Muscle of leg (tissue), 11 donors: Measurements from ENCODE around the gene CAMTA1. TPM values are rescaled to one million over a fixed set of nuclear protein-coding genes. Genes with fewer than 3 reads are reported as not detected.

Experiments
- DNase-seq: peaks from one replicate; pipeline ENCODE4 v3.0.0; 2013
- H3K27ac ChIP-seq: one replicate; pipeline ENCODE4 v1.5.1; 2013; ENCODE audit warnings: mild to moderate bottlenecking, low read length, control low read depth
- H3K27me3 ChIP-seq: one replicate; pipeline ENCODE4 v1.6.1; 2013; ENCODE audit warnings: low read length; ENCODE audit not compliant: control insufficient read depth, insufficient read depth
- H3K36me3 ChIP-seq: one replicate; pipeline ENCODE4 v1.6.1; 2013; ENCODE audit warnings: low read length; ENCODE audit not compliant: control insufficient read depth, insufficient read depth
- H3K4me1 ChIP-seq: one replicate; pipeline ENCODE4 v1.6.1; 2013; ENCODE audit warnings: low read length; ENCODE audit not compliant: control insufficient read depth, insufficient read depth
- H3K4me3 ChIP-seq: one replicate; pipeline ENCODE4 v1.5.1; 2013; ENCODE audit warnings: low read length, control low read depth
- H3K9me3 ChIP-seq: replicated peaks from 2 replicates; pipeline ENCODE4 v1.6.1; 2013; ENCODE audit warnings: low read depth, low read length; ENCODE audit not compliant: control insufficient read depth
- WGBS: methylation state at CpG from one replicate; pipeline ENCODE4 v1.1.5; 2013; ENCODE audit warnings: missing lambda C conversion rate; ENCODE audit not compliant: insufficient coverage; 5-methylcytosine and 5-hydroxymethylcytosine counted together
- polyA plus RNA-seq, 8 donors: library from polyadenylated mRNA; unstranded; fragments of 120-200 nt; gene quantifications; one replicate each; pipeline versions ENCODE4 v1.2.1 to v1.2.3, GENCODE V29; 2013; ENCODE audit warnings: inconsistent platforms in 1 of 8, low replicate concordance in 1 of 8; ENCODE audit not compliant: insufficient read length in 8 of 8, insufficient read depth in 1 of 8
- total RNA-seq: library from RNA; stranded (reverse); fragments of 120-200 nt; gene quantifications from one replicate; pipeline ENCODE4 v1.2.4, GENCODE V29; 2013

Gene CAMTA1
- total and polyA plus RNA-seq, 9 donors: 36.4 to 56.4 (median 47.7) TPM

GRCh38 chr1:7501723-7502603 lies 716.7 kb downstream of the CAMTA1 start:
- peak; percentile 74 for DNase-seq
- 27% methylated on average over 9 of the region's 15 CpGs for WGBS
- H3K4me1 ChIP-seq: peaks cover 37% of the 10 kb centered on the region
- no peaks in the 10 kb centered on the region for H3K9me3 ChIP-seq
- H3K36me3 ChIP-seq: no peaks in the 10 kb centered on the region
- H3K27ac ChIP-seq: peak overlapping the region; percentile 62
- H3K4me3 ChIP-seq: no peak overlapping the region
- H3K27me3 ChIP-seq: no peaks in the 10 kb centered on the region

- Histone ChIP-seq H3K4me3 (no peak overlapping the region), H3K4me1 (peaks cover 45% of the 10 kb centered on the region), H3K36me3 (no peaks in the 10 kb centered on the region), H3K9me3 (no peaks in the 10 kb centered on the region), H3K27me3 (no peaks in the 10 kb centered on the region), H3K27ac (no peak overlapping the region)
- DNase-seq: no peak
- 78% methylated on average over 14 of the region's 18 CpGs for WGBS
Observed at GRCh38 chr1:7503691-7504437, 718.6 kb downstream of the CAMTA1 start.

GRCh38 chr1:7504438-7504720 lies 719.1 kb downstream of the CAMTA1 start:
- H3K27me3 ChIP-seq: no peaks in the 10 kb centered on the region
- no peak overlapping the region for H3K4me3 ChIP-seq
- 100% methylated on average over 2 of the region's 2 CpGs for WGBS
- H3K36me3 ChIP-seq: no peaks in the 10 kb centered on the region
- DNase-seq: no peak
- H3K9me3 ChIP-seq: no peaks in the 10 kb centered on the region
- H3K4me1 ChIP-seq: peaks cover 50% of the 10 kb centered on the region
- no peak overlapping the region for H3K27ac ChIP-seq

DNA sequence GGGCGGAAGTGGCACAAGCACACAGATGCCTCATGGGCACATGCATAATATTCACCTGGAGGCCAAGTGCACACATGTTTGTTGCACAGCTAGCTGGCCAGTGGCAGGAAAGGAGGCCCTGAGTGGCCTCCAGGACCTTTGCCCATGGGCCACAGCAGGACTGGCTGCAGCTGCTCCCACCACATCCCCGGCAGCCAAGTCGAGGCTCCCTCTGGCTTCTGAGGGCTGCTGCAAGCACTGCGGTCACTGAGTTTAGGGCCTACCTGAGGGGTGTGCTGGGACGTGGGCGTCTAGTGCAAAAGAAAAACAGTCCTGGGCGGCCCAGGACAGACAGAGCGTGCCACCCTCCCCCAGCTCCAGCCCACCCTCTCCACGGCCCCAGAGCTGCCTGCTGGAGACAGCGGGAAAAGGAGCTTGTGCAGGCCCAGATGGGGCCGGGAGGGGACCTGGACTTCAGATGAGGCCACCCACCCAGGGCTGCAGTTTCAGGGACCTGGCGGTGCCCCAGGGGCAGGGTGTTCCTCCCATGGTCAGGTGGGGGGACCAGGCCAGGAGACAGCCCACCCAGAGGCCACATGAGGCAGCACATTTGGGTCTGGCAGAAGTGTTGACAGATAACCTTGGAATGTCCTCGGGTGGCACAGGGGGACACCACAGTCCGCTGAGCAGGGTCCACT lies 720.0 kb downstream of the CAMTA1 start:
- H3K27ac ChIP-seq: no peak overlapping the region
- no peaks in the 10 kb centered on the region for H3K36me3 ChIP-seq
- no peak overlapping the region for H3K4me3 ChIP-seq
- peaks cover 2% of the 10 kb centered on the region for H3K27me3 ChIP-seq
- 73% methylated on average over 8 of the region's 14 CpGs for WGBS
- H3K4me1 ChIP-seq: peaks cover 50% of the 10 kb centered on the region
- H3K9me3 ChIP-seq: no peaks in the 10 kb centered on the region
- DNase-seq: no peak

DNA sequence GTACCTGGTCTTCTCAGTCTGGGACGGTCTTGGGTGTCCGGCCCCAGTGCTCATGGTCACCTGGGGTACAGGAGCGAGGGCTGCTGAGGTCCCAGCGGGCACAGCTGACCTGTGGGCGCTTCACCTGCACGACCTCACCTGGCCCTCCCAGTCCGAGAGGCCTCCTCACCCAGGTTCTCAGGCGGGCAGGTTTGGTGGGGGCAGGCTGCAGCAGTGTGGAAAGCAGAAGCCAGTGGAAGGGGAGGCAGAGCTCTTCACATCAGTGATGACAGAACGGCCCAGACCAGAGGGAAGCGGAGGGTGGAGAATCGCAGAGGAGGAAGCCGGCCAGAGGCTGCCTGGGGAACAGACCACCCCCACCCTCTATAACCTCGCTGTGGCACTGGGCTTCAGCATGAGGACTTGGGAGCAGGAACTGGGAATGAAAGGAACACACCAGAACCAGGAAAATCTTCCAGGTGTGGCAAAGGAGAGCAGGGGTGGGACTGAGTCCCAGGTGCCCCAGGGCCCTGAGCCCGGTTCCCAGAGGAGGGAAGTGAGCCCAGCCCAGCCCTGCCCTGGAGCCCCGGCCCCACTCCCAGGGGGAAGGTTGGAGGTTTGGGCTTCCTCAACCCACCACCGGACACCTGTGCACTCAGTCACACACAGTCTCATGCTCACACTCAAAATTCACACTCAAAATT lies 720.7 kb downstream of the CAMTA1 start:
- no peaks in the 10 kb centered on the region for H3K9me3 ChIP-seq
- H3K4me1 ChIP-seq: peaks cover 43% of the 10 kb centered on the region
- peaks cover 7% of the 10 kb centered on the region for H3K27me3 ChIP-seq
- 83% methylated on average over 4 of the region's 16 CpGs for WGBS
- H3K36me3 ChIP-seq: no peaks in the 10 kb centered on the region
- H3K4me3 ChIP-seq: no peak overlapping the region
- DNase-seq: no peak
- no peak overlapping the region for H3K27ac ChIP-seq

DNA sequence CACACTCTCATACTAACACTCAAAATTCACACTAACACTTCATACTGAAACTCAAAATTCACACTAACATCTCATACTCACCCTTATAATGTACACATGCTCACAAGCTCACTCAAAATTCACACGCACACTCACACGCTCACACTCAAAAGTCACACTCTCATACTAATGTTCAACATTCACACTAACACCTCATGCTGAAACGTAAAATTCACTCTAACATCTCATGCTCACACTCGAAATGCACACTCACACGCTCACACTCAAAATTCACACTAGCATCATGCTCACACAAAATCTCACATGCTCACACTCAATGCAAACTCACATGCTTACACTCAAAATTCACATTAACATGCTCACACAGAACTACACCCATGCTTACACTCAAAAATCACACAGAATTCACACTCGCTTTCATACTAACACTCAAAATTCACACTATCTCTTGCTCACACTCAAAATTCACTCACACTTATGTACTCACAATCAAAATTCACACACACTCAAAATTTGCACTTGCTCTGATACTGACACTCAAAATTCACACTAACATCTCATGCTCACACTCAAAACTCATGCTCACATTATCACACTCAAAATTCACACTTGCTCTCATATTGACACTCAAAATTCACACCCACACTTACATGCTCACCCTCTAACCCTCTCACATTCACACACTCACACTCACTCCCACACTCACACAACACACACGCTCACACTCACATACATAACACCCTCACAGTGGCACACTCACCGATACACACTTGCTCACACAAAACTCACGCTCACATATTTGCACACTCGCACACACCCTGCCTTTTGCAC lies 721.4 kb downstream of the CAMTA1 start:
- peaks cover 7% of the 10 kb centered on the region for H3K27me3 ChIP-seq
- WGBS: 96% methylated on average over 10 of the region's 10 CpGs
- H3K4me3 ChIP-seq: no peak overlapping the region
- peaks cover 35% of the 10 kb centered on the region for H3K4me1 ChIP-seq
- H3K36me3 ChIP-seq: no peaks in the 10 kb centered on the region
- H3K27ac ChIP-seq: no peak overlapping the region
- no peak for DNase-seq
- no peaks in the 10 kb centered on the region for H3K9me3 ChIP-seq

DNA sequence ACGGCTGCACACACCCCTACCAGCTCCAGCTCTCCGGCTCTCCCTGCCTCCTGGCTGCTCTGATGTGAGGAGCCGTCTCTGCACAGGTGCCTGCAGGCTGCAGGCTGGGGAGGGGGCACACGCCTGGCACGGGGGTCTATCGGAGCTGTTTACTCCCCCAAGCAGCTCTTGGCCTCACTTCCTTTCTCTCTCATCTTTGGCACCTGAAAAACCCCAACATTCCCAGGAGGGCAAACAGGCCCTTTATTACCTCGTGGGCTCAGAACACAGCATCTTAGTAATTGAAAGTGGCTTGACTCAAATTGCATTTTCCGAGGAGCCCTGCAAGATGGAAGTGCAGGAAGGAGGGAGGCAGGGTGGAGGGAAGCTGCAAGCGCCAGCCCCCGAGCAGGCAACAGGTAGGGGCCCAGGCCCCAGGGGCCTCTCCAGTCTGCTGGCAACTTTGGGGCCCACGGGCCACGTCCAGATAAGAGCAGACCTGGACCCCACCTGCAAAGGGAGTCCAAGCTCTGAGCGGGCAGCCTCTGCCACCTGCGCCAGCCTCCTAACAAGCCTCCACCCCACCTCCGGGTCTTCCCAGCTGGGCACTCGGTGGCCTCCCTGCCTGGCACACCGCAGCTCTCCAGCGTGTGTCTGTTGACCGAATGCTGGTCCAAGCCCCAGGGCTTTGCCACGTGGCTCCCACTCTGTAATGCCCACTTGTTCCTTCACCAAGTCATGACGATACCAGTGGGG lies 722.2 kb downstream of the CAMTA1 start:
- Histone ChIP-seq H3K36me3 (no peaks in the 10 kb centered on the region), H3K9me3 (no peaks in the 10 kb centered on the region), H3K27me3 (peaks cover 8% of the 10 kb centered on the region), H3K4me1 (peaks cover 29% of the 10 kb centered on the region), H3K27ac (no peak overlapping the region), H3K4me3 (no peak overlapping the region)
- DNase-seq: no peak
- 85% methylated on average over 20 of the region's 21 CpGs for WGBS

GRCh38 chr1:7508052-7508933 lies 723.0 kb downstream of the CAMTA1 start:
- no peak overlapping the region for H3K4me3 ChIP-seq
- H3K9me3 ChIP-seq: no peaks in the 10 kb centered on the region
- 85% methylated on average over 16 of the region's 16 CpGs for WGBS
- no peaks in the 10 kb centered on the region for H3K36me3 ChIP-seq
- H3K27ac ChIP-seq: no peak overlapping the region
- DNase-seq: no peak
- H3K4me1 ChIP-seq: peaks cover 24% of the 10 kb centered on the region
- H3K27me3 ChIP-seq: peaks cover 8% of the 10 kb centered on the region
